Erythroblast (primary cell): ENCODE results near the gene PDAP1.
"Not testable (repeated sequence)": the region's sequence is repeated elsewhere in the genome, so short reads cannot be mapped to it uniquely, and the experiment has no call there.

Experiments
- DNase-seq, 2 experiments: peaks; one replicate each; lab custom pipeline; 2025; lab: John Stamatoyannopoulos, UW
- GATA1 ChIP-seq: IDR thresholded peaks from 2 replicates; pipeline ENCODE4 v1.6.1; 2011; ENCODE audit warnings: low read depth, mild to moderate bottlenecking, control low read depth, low read length, moderate library complexity
- POLR2A ChIP-seq: IDR thresholded peaks from 2 replicates; pipeline ENCODE4 v1.6.1; 2011; ENCODE audit warnings: mild to moderate bottlenecking, low read length

Gene PDAP1

DNA sequence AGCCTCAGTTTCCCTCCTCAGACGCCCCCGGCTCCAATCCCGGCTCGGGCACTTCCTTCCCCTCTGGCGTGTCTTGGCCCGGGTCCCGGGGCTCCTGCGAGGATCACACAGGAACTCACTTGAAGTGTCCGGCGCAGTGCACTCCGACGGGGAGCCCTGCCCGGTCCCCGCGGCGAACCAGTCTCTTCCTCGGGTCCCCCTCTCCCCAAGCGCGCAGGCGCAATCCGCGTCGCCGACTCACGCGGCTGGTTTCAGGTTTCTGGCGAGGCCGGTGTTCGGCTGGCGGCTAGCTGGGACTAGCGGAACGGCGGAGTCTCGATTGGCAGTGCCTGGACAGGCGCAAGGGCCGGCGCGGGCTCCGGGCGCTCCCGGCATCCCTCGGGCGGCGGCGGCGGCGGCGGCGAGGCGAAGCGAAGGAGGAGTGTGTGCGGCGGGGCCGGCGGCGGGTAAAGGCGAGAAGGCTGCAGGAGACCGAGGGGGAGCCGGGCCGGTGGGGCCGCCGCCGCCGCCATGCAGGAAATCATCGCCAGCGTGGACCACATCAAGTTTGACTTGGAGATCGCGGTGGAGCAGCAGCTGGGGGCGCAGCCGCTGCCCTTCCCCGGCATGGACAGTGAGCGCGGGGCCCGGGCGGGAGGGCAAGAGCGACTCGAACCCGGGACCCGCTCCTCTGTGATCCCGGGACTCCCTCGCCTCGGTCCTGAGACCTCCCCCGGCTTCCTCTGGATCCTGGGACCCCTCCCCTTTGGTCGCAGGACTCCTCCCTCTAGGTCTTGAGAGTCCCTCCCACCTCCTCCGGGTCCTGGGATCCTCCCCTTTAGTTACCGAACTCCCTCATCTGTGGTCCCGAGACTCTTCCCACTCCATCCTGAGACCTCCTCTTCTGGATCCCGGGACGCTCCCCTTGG lies 30.4 kb upstream of the PDAP1 start, which contains the start of the genes CPSF4 and PTCD1:
CPSF4 (plus strand) TSS at position 371 of the 908 bp plus-strand sequence; CDS start at position 511, 140 bp downstream.
PTCD1 (minus strand) TSS at position 226 of the 908 bp plus-strand sequence. CDS start 3,556 bp downstream, outside the sequence.
- TF ChIP-seq GATA1 (no peak), POLR2A (peak; percentile 59)
- DNase-seq, result peak; percentile 95 to 96

DNA sequence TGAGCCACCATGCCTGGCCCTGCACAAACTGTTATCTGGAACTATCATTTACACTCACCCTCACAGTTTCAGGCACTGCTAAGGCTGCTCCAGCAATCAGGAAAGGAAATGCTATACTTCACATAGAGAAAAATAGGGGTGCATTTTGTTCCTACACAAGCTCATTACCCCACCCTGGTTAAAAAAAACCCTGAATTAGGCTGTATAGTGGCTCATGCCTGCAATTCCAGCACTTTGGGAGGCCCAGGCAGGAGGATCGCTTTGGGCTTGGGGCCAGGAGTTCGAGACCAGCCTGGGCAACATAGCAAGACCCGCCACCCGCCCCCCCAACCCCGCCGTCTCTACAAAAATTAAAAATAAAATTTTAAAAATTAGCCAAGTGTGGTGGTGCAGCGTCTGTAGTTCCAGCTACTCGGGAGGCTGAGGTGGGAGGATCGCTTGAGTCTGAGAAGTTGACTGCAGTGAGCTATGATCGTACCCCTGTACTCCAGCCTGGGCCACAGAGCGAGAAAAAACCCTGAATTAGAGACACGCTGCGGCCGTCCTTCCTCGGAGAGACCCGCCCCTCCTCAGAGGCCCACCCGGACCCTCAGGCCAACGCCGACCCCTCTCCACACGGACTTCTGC lies 29.7 kb upstream of the PDAP1 start:
- TF ChIP-seq GATA1 (no peak), POLR2A (no peak)
- DNase-seq, result peak; percentile 35 to 44

DNA sequence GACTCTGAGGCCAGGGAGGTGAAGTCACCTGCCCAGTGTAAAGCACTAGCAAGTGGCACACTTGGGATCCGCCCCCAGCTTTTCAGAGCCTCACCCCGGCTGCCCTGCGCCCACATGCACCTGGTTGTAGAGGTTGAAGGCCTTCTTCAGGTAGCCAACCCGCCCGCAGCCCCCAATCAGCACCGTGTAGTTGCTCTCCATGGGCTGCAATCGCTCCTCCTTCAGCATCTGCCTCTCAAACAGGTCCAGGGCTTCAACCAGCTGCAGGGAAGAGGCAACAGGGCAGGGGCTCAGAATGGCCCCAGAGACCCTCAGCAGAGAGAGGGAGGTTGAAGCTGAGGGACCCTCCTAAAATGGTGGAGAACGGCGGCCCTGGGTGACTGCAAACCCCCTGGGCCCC lies 24.8 kb upstream of the PDAP1 start:
- no peak for DNase-seq
- TF ChIP-seq GATA1 (no peak), POLR2A (no peak)

DNA sequence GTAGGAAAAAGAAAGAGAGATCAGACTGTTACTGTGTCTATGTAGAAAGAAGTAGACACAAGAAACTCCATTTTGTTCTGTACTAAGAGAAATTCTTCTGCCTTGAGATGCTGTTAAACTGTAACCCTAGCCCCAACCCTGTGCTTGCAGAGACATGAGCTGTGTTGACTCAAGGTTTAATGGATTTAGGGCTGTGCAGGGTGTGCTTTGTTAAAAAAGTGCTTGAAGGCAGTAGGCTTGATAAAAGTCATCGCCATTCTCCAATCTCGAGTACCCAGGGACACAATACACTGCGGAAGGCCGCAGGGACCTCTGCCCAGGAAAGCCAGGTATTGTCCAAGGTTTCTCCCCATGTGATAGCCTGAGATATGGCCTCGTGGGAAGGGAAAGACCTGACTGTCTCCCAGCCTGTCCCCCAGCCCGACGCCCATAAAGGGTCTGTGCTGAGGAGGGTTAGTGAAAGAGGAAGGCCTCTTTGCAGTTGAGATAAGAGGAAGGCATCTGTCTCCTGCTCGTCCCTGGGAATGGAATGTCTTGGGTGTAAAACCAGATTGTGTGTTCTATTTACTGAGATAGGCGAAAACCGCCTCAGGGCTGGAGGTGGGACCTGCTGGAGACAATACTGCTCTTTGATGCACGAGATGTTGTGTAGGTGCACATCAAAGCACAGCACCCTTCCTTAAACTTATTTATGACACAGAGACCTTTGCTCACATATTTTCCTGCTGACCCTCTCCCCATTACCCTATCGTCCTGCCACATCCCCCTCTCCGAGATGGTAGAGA lies 23.6 kb upstream of the PDAP1 start:
- DNase-seq, result not testable (repeated sequence)

DNA sequence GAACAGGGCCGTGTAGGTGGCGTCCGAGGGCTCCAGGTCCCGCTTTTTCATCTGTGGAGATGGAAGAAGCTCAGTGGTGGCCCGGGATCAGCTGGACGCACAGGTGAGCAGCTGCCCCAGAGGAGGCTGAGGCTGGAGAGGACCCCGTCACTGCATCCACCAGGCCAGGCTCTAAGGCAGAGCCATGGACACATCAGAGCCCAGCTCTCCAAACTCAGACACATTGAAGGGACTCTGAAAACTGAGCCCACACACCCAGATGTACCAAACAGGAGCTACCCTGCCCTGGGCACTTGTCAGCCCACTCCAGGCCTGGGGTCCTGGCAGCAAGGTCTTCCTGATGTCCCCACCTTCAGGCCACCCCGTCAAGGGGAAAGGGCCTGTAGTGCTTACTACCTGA lies 21.4 kb upstream of the PDAP1 start:
- no peak for DNase-seq
- no peak for TF ChIP-seq POLR2A
- no peak for TF ChIP-seq GATA1

DNA sequence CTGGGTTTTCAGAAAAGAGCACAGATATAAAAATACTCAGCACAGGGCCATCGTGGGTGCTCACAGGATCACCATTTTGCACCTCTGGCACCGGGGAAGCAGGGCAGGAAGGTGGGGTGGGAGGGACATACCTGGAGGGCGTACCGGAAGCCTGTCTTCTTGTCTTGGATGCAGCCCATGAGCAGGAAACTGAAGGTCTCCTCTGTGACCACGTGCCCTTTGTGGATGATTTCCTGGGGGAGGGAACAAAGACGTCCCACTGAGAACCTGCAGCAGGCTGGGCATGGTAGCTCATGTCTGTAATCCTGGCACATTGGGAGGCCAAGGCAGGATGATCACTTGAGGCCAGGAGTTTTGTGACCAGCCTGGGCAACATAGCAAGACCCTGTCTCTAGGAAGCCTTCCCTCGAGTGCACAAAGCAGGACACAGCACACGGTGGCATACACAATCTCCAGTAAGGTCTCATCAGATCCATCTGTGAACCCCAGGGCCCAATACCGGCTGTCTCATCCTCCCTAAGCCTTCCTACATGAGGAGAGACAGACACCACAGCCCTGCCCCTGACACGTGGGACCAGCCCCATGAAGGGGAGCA lies 20.7 kb upstream of the PDAP1 start:
- TF ChIP-seq GATA1 (no peak), POLR2A (no peak)
- DNase-seq, result no peak

DNA sequence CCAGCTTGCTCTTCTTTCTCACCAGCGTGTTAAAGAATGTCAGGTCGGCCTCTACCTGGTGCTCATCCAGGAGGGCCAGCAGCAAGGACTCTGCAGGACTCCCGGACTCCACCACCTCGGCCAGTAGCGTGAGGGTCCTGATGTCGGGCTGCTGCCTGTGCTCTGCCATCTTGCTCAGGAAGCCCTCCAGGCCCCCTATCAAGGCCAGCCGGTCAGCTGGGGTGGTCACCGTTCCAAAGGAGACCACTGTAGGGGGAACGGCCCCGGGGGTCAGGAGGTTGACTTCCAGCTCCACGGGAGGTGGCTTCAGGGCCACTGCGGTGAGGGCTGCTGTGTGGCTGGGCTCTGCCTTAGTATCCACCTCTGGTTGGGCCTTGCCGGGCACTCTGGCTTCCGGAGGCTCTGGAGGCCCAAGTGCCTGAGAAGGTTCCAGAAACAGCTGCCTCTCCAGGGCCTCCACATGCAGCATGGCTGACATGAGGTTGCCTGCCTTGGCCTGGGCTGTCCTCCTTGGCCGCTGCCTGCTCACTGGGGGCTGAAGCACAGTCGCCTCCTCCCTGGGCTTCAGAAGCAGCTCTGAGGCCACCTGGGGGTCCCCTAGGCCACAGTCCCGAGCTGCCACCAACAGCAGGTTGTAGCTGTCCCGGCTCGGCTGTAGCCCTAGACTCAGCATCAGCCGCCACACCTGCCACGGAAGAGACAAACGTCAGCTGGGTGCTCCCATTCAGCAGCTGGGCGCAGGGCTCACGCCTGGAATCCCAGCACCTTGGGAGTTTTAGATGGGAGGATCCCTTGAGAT lies 16.7 kb upstream of the PDAP1 start:
- TF ChIP-seq GATA1 (no peak), POLR2A (no peak)
- no peak for DNase-seq

DNA sequence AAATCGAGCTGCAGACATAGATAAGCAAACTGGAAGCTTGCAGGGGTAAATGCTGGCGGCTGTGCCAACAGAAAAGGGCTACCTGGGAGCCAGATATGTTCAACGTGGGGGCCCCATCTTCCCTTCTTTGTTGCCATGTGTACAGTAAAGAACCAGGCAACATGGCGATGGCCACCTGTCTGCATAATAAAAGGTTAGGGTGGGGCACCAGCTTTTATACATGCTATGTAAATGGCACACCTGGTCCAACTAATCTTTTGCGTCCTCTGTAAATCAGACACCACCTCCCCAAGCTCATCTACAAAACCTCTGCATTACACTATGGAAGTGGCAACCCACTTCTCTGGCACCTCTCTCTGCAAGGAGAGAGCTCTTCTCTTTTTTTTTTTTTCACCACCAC lies 14.2 kb upstream of the PDAP1 start:
- no peak for DNase-seq
- no peak for TF ChIP-seq POLR2A
- TF ChIP-seq GATA1, result no peak

DNA sequence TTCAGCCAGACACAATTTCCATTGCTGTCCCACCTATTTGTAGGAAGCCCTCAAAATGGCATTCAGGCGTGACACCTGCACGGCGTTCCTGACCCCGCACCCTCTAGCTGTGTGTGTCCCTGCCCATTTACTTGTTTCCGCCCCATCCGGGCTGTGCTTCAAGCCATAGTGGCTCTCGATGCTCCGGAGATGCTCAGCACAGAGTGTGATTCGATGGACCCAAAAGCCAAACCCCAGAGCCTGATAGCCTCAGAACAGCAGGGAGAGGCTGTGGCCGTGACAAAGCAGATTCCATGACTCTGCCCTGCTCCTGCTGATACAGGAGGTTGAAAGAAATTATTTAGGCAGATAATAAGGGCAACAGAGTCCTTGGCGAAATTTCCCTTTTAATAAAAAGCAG lies 13.8 kb upstream of the PDAP1 start:
- DNase-seq, result peak; percentile 46 to 61
- TF ChIP-seq GATA1, result no peak
- TF ChIP-seq POLR2A, result no peak

DNA sequence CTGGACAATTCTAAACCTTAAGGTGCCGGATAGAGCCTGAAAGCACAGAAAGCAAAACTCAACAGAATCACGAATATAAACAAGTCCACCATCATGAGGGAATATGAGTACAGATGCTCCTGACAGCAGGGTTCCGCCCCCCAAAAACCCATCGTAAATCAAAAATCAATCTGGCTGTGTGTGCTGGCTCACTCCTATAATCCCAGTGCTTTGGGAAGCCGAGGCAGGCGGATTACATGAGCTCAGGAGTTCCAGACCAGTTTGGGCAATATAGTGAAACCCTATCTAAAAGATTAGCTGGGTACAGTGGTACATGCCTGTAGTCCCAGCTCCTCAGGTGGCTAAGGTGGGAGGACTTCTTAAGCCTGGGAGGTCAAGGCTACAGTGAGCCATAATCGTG lies 12.6 kb upstream of the PDAP1 start:
- no peak for DNase-seq
- no peak for TF ChIP-seq POLR2A
- no peak for TF ChIP-seq GATA1

DNA sequence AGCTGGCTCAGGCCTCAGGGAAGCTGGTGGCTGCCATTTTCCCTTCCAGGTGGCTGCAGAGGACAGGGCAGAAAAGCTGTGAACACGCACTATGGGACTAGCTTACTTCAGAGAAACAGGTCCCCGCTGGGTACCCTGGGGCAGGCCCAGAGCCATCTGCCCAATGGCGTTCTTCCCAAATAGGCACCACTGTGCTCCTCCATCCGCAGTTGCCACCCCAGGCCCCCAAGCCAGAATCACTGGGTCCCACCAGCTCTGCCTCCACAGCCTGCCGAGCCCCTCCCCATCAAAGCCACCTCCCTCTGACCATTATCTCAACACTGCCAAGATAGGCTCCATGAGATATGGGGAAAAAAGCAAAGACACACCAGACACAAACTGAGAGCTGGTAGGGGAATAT lies 11.8 kb upstream of the PDAP1 start:
- TF ChIP-seq POLR2A, result no peak
- TF ChIP-seq GATA1, result no peak
- DNase-seq, result no peak

DNA sequence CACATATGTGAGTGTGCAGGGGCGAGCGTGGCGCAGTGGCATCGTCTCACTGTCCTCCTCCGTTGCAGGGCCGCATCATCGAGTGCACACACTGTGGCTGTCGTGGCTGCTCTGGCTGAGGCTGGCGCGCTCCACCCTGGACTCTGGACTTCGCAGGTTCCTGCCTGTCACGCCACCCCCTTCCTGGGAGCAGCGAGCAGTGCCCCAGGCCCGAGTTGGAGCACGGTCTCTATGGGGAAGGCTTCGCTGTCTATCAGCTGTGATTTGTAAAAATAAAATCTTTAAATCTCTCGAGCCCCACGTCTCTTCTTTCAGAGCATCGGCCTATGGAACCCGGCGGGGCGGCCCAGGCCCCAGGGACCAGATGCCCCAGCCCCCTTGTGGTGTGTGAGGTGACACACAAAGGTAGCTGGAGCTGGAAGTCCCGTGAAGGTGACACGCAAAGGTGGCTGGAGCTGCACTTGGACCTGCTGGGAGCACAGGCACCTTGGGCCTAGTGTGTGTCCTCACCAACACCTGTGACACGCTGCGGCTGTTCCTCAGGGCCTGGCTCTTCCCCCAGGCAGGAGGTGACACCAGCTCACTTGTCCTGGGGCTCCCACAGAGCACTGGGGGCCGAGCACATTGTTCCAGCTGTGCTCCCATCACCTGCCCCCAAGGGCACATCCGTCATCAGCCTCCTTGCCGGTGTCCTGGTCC lies 11.1 kb upstream of the PDAP1 start:
- DNase-seq, result no peak
- TF ChIP-seq POLR2A (no peak), GATA1 (no peak)

DNA sequence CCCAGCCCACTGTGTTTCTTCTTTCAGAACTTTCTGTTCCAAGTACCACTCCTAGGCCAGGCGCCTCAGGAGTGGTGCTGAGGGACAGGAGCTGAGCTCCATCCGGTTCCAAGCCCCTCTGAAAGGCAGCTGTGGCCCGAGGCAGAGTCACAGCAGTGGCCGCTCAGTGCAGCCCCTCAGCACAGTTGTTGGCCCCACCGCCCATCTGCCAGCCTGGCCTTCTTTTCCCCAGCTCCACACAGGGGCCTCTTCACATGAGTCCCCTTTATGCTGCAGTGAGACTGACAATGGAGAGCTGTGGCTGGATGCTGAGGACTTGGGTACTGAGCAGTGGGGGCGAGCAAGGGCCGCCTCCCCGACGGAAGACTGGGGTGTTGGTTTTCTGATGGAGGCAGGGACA lies 9.9 kb upstream of the PDAP1 start:
- TF ChIP-seq POLR2A (no peak), GATA1 (no peak)
- no peak for DNase-seq

DNA sequence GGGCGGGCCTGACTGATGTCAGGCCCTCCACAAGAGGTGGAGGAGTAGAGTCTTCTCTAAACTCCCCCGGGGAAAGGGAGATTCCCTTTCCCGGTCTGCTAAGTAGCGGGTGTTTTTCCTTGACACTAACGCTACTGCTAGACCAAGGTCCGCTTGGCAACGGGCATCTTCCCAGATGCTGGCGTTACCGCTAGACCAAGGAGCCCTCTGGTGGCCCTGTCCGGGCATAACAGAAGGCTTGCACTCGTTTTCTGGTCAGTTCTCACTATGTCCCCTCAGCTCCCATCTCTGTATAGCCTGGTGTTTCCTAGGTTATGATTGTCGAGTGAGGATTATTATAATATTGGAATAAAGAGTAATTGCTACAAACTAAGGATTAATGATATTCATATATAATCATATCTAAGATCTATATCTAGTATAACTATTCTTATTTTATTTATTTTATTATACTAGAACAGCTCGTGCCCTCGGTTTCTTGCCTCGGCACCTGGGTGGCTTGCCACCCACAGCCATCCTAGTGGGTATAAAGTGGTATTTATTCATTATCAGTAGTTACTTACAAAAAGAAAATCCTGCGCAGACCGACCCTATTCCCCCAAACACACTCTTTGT lies 7.2 kb upstream of the PDAP1 start:
- DNase-seq, result peak; percentile 44 to 49
